ENCODE measurements around the gene KIRREL3.

The KIRREL3 gene

DNA sequence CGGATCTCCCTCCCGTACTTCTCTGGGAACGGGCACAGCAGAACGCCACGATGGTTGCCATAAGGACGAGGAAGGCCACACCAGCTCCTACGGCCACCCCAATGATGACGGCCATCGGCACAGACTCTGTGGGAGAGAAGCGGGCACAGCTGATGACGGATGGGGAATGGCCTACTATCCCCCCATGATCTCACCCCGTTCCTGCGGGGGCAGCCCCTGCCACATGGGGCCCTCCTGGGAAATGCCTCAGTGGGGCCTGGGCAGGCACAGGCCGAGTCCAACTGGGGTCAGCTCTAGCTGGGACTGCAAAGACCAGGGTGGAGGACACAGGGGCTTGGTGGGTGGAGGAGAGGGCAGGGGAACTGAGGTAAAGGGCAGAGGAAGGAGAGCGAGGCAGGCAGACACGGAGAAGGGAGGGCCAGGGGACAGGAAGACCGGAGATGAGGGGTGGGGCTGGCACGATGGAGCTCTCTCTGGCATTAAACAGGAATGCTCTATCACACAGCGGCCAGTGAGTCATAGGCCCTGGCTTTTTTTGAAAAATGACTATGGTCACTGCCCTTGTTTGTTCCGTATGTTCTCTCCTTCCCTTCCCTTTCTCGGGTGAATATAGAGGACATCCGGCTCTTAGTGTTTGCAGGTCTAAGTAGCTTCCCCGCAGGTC is 569.0 kb downstream of the KIRREL3 start:
- DNase-seq = no peak

DNA sequence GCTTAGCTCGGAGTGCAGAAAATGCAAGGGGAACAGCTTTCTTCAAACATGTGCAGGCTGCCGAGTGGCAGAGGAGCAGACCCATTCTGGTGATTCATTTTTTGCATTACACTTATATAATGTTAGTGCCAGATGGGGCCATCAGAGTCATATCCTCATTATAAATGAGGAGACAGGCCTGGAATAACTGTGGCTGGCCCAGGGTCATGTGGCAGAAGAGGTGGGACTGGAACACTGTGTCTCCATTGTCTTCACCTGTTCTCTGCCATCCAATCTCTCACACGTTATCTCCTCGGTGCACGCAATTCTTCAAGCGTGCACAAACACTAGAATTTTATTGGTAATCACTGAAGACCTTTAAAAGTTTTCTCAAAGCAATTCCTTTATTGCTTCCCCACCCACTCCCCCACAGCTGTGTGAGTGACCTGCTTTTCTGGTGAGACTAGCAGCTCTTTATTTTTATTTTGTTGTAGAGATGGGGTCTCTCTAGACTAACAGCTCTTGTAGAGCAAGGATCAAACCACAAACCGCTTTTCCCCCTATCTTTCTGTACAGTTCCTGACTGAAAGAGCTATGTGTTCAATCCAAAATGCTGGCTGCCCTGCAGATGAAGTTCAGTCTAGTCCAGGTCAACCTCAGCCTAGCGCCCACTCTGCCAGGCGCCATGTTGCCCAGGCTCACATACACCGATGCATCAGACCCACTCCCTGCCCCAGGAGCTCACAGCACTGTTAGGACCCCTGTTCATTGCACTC is 569.8 kb downstream of the KIRREL3 start:
- DNase-seq = no peak

DNA sequence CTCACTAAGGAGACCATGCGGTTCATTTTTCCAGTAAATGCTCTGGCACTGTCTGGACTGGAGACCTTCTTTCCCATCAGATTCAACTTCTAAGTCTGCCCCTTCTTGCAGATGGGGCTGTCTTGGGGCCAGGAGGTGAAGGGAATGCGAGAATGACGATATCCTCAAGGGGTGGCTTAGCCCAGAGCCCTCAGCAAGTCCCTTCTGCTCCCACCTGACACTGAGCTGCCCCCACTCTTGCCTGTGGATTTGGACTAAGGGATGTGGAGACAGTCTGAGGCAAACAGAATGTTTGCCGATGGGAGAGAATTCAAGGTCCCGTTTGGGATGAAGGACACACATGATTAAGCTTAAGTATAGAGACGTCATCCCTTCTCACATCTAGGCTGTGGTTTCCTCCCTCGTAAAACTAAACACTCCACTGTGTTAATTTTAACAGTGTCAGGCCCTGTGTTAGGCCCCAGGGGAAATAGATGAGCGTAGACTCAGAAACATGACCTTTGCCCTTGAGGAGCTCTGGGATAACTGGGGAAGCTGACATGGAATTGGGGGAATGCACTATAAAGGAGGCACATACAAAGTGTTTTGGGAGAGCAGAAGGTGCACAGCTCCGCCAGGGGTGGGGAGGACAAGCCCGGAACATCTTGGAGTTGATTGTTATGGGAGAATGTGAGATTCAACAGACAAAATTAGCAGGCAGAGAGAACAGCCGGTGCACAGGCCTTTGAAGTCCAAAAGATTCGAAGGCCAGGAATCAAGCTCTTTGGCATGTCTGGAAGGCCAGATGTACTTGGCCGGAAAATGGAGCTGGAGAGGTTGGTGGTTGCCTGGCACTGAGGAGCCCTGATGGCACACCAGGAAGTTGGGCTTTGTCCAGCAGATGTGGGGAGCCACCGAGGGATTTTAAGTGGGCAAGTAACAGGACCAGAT is 573.5 kb downstream of the KIRREL3 start:
- DNase-seq = no peak

DNA sequence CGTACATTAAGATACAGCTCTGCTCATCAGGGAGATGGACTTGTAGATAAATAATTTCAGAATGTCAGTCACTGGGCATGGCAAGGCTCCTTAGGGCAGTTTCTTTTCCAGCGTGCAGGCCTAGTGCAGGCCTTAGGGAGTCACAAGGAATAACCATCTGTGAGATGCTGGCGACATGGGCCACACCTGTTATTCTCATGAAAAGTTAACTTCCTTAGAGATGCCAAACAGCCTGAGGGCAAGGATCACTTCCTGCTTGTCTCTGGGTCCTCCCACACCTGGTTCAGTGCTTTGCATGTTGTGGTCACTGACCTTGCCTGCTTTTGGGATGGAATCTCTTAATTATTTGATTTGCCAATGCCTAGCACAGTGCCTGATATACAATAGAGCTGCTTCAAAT is 574.5 kb downstream of the KIRREL3 start:
- DNase-seq = no peak

DNA sequence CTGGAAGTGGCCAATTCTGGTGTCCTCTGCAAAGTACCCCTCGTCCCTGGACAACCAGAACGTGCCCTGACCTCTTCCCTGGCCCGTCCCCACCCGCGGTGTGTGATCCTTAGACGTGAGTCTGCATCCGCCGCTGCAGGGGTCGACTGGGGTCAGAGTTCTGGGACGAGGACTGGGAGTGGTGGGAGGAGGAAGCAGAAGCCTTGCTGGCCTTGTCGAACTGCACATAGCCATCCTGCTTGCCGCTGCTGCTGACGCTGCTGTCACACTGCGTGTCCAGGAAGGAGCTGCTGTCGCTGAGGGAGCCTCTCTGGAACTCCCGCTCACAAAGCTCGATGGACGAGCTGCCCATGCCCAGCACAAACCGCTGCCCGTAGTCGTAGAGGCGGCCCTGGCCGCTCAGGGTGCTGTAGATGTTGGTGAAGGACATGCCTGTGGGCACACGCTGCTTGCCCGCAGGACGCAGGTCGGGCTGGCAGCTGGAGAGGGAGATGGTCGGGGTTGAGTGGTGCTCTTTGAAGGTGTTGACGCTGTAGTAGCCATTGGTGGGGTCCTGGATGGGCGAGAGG is 576.0 kb downstream of the KIRREL3 start:
- DNase-seq = no peak

DNA sequence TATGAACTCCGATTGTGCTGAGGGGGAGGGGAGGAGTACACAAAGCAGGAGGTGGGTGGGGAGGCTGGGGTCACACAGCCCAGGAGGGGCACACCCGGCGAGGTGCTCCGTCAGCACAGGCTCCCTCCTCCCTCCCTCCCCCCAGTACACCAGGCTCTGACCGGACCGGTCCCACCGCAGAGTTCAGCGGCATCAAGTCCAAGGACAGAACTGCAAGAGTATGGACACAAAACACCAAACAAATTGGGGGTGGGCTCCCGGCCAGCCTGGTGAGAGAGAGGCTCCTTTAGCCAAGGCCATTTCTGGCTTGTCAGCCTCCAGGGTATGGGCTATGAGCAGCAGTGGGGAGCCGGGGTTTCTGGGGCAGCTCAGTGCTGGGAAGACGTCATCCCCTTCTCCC is 576.8 kb downstream of the KIRREL3 start:
- DNase-seq = no peak

DNA sequence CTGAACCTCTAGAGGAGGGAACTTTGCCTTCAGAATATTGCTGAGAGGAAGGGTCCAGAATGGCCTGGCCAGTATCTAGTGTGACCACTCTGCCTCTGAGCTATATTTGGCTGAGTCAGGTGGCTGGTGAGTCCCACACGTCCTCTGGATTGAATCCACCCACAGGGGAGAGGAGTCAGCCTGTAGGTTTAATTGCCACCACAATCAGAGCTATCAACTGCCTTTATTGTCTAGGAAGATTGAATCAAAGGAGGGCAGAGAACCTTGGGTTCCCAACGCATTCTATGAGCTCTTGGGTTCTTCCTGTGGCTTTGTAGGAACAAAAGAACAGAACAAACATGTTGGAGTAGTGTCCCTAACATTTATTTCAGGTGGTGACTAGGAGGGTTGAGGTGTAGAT is 577.4 kb downstream of the KIRREL3 start:
- DNase-seq = no peak

DNA sequence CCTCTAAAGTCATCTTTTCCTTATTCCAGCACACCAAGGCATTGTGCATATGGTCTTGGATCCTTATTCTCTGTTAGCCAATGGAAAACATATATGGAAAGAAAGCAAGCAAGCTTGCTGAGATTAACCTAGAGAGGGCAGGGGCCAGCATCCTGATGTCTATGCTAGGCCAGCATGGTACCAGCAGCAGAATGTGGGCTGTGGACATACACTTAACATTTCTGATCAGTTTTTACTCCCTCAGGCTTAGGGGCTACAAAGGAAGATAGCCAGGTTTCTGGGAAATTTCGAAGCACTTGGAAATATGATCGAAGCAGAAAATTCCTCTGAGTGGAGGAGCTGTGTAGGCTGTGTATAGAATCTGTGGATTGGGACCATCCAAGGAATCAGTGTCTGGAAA is 578.1 kb downstream of the KIRREL3 start:
- DNase-seq = no peak

DNA sequence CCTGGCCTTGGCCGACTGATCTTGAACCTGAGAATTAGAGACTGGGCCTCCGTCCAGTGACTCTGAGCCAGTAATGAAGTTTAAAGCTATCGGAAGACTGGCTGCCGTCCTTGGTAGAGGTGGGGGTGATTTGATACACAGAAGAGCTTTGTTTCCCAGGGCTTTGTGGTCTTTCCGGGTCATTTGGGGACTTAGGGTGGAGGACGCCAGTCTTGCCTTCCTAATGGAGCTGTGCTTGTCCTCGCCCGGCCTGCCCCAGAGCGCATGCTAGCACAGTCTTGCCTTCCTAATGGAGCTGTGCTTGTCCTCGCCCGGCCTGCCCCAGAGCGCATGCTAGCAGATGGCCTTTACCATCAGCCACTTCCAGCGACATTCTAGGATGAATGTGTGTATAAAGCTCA is 579.3 kb downstream of the KIRREL3 start:
- no peak for DNase-seq

DNA sequence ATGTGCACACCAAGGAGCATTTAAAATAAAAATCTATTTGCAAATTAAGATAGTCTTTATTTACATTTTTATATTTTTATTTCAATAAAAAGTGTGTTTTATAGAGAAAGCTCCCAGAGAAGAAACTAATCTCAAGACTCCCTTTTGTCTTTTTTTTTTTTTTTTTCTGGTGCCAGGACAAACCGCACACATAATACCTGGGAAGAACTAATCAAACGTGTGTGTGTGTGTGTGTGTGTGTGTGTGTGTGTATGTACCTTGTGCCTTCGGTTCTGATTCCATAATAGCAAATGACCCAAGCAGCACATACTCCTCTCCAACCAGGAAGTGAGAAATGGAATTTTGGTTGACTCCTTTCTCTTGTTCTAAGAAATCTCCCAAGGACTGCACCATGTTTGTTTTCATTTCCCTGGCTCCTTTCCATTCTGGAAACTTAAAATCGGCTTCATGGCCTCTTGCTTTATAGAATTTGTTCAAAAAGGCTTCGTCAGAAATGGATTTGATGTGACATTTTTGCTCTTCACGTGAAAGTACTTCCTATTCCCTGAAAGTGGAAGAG is 579.8 kb downstream of the KIRREL3 start:
- DNase-seq = no peak

DNA sequence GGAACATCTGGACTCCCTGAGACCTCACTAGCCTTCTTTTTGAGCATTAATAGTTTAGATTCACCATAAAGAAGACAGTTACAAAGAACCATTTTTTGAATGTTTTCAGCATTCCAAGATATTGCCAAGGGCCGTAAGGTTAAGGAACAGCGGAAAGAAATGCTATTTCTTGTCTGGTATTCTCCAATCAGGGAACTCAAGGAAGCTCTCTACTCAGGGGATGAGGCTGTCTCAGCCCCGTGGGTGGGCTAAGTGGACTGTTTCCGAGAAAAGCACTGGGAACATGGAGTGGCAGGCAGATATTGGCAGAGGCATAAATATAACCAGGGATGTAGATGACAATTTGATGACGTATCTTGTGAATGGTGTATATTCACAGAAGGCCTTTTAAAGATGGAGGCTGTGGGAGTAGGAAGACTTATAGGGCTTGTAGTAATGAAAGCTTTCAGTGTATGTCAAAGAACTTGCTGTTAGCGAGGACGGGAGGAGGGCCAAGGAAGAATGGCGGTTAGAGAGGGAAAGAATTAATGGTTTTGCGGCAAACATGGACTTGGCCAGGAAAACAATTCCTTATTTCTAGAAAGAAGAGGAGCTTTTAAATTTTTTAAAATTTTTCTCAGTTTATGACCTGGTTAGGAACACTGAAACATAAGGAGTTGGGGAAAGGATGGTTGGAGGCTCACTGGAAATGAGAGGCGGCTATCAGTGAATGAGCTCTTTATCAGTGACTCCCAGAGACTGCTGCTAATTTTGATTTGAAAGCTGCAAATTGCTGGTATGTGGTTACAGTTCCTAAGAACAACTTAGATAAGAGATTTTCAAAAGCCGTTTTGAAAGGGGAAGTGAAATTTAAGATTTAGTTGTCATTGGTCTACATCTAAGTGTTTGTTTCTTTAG is 580.5 kb downstream of the KIRREL3 start:
- DNase-seq = no peak

DNA sequence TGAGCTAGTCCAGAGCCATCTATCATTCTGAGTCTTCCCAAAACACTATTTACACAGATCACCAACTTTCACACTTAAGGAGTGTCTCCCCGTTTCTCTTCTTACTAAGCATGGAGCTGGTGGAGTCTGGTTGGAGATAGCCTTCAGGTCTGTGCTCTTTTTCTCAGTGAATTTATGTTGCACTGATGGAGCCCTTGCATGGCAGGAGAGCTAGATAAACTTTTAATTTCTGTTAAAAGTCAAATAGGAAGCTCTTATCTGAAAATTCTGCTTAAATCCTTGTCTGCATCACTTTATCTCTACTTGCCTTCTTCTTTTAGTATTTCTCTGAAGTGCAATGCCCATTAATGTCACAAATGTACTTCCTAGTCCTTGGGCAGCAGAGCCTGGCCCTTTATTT is 581.7 kb downstream of the KIRREL3 start:
- DNase-seq = no peak

DNA sequence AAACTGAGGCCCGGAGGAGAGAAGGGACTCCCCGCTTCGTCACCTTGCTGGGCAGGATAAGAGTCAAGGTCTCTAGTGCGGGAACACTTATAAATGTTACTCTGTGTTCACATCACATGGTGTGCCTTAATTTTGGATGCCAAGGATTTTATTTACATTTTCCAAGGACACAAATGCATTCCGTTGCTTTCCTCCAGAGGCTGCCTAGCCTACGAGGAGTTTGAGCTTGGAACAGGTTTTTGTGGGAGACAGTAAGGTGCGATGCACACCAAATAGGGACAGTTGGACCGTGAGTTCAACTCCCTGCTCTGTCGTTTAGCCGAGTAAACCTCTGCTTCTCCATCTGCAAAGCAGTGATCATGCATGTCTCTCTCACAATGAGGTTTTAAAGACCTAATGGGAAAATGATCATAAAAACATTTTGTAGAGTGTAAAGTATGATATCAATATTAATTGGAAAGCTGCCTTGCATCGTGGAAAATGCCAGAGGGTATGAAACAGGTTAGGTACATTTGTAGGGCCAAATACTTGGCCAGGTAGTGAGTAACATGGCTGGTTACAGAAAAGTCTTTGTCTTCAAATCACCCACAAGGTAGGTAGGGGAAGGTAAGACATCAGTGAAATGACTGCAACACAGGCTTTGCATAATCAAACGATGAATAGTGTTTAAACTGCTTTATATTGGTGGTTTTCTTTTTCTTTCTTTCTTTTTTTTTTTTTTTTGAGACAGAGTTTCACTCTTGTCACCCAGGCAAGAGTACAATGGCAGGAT is 583.3 kb downstream of the KIRREL3 start:
- DNase-seq = no peak

DNA sequence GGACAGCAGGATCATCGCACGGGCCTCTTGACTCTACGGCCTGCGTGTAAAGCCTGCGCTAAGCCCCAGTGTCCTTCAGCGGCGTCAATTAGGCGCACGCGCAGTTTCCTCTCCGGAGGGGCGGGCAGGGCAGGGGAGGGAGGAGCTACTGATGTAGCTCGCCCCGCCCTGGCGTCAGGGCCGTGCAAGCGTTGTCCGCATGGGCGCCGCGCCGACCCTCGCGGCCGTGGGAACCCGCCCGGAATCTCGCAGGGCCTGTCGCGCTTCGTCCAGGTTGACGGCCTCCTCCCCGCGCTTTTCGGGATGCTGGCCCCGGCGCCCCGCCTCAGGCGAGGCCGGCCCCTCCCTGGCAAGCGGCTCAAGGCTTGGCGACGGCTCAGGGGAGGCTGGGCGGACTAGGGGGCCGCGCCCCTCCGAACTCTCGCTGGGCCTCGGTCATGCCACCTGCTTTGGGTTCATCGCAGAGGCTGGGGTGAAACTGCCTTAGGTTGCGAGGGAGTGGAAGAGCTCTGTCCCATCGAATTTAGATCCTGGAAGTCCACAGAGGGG is 584.0 kb downstream of the KIRREL3 start:
- DNase-seq = peak; percentile 80

DNA sequence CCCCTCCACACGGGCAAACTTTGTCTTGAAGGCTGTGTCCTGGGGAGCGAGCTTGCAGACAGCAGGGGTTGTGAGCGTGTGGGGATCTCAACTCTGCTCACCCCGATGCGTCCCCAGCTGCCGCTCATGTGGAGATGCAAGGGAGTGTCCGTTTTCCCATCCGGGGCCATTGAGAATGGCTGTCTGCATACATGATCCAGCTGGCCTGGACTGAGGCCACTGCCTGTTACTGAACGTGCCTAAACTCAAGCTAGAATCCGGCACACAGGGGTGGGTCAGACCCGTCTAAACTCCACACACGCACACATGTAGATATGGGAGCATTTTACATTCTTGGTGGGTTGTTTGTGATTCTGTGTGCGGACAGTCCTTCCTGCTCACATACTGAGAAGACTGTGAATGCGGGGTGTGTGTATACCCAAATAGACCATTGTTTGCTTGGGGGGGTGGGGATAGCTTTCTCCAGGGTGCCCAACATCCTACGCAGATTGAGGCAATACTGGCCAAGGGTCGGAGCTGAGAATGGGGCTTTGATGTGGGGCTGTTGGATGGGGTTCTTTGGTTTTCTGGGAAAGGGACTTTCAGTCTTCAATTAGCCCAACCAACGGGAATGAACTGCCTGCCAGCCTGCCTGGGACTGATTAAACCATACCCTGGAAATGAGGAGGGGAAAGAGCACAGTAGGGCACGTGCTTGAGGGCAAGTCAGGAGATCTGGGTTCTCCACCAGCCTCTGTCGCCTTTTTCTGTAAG is 584.7 kb downstream of the KIRREL3 start:
- no peak for DNase-seq

DNA sequence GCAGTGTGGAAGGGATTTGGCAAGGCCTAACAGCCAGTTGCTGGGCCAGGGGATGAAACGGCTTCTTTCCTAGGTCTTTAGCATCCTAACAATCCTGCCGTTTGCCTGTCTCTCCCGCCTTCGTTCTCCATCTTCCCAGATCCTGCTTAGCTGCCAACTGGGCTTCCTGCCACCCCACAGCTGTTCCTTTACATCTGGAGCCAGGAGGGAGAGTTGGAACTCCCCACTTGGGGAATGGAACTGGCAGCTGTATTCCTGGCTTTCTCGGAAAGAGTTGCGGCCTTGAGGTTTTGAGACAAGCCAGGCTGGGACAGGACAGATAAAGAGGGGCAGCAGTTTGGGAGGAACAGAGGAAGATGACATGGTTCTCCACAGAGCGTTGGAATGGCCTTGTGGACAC is 585.4 kb downstream of the KIRREL3 start:
- DNase-seq = no peak

DNA sequence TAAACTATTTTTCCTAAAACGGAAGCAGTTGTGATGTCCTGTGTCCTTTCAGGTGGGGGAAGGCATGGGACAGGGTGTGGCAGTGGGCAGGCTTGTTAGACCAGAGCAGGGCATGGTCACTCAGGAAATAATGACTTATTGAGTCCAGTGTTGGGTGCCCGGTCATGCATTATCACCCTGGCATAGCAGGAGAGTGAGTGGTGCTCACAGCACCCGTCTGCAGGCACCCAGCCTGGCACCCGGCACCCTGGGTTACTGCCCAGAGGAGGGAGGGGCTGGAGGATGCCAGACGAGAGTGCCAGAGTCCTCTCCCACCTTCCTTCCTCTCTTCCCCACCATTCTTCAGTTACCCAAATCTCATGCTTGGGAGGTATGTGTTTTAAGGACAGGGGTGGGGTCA is 586.0 kb downstream of the KIRREL3 start:
- DNase-seq = no peak

DNA sequence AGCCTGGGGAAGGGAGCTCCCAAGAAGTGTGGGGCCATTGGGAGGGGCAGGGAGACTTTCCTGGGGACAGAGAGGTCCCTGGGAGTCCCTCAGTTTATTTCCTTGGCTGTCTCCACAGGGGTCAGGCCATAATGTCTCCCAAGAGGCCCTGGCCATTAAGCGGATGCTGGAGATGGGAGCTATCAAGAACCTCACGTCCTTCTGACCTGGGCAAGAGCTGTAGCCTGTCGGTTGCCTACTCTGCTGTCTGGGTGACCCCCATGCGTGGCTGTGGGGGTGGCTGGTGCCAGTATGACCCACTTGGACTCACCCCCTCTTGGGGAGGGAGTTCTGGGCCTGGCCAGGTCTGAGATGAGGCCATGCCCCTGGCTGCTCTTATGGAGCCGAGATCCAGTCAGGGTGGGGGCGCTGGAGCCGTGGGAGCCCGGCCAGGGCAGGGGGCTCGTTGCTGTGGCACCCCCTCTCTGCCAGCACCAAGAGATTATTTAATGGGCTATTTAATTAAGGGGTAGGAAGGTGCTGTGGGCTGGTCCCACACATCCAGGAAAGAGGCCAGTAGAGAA is 586.6 kb downstream of the KIRREL3 start:
- no peak for DNase-seq

DNA sequence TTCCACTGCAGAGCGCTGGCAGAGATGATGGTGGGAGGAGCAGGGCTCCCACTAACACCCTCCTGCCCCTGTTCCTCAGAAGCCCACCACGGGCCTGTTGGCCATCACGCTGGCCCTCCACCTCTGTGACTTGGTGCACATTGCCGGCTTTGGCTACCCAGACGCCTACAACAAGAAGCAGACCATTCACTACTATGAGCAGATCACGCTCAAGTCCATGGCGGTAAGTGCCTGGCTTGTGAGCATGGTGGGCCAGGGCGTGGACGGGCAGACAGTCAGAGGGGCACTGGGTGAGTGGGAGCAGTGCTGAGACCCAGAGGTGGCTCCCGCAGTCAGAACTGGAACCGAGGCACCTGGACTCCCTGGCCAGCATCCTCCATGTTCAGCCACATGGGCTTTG is 587.1 kb downstream of the KIRREL3 start:
- DNase-seq = no peak

DNA sequence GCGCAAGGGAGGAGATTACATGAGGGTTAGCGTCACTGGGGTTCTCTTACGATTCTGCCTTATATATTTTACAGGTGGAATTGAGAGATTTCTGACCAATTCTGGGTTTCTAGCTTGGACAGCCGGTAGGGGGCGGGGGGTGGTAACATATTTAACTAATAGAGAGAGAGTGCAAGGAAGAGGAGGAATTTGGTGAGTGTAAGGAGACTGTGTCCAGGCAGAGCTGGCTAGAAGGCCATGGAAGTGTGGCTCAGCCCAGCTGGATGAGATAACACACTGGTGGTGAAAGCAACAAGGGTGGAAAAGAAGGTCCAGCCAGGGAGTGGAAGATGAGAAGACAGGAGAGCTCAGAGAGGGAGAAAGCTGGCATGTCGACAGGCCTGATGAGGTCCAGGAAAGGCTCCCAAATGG is 588.6 kb downstream of the KIRREL3 start:
- no peak for DNase-seq
